Tibial nerve (tissue), 4 donors: ENCODE results near the gene CYP1A1.

Experiments used
- CTCF ChIP-seq, 5 experiments: fragments of 200-600 bp in 3 of 5; fragments of 450-650 bp in 2 of 5; sonication (generic) in 3 of 5; IDR thresholded peaks; one replicate each; pipeline ENCODE4 v1.5.1; 2016 to 2019; ENCODE audit warnings: antibody characterized with exemption in 5 of 5, mild to moderate bottlenecking in 3 of 5, moderate library complexity in 2 of 5
- EP300 ChIP-seq, 2 donors: sonication (generic); formaldehyde crosslinking; IDR thresholded peaks; one replicate each; pipeline ENCODE4 v1.6.1; 2017; ENCODE audit warnings: antibody characterized with exemption in 2 of 2, mild to moderate bottlenecking in 1 of 2
- POLR2A ChIP-seq, 2 donors: fragments of 450-650 bp; IDR thresholded peaks; one replicate each; pipeline ENCODE4 v1.6.1; 2017; ENCODE audit warnings: antibody characterized with exemption in 2 of 2, mild to moderate bottlenecking in 2 of 2, moderate library complexity in 2 of 2

GRCh38 chr15:74746389-74746788 is 21.1 kb upstream of the CYP1A1 start:
- TF ChIP-seq CTCF (IDR thresholded peaks at IDR 0.05) (no peak), POLR2A (IDR thresholded peaks at IDR 0.05) (no peak), EP300 (IDR thresholded peaks at IDR 0.05) (no peak)
